Activated T-cell treated with anti-CD3 and anti-CD28 coated beads, Interleukin-2, amount 50 U/mL, for 4 hours (primary cell): ENCODE measurements around the gene HLTF. TPM values are rescaled to one million over a fixed set of nuclear protein-coding genes. Genes with fewer than 3 reads are reported as not detected.

Source experiments
- ATAC-seq, 2 donors: fragments of 200-7000 bp; cut with Tn5 transposase; one replicate each; pipeline ENCODE4 v1.10.0; 2021
- DNase-seq: peaks from one replicate; pipeline ENCODE4 v3.0.0-alpha.2; 2020
- H3K27me3 Mint-ChIP-seq: one replicate; pipeline ENCODE4 v1.8.0; 2021; ENCODE audit warnings: low read depth, mixed read lengths
- H3K36me3 Mint-ChIP-seq: one replicate; pipeline ENCODE4 v1.8.0; 2022; ENCODE audit warnings: mixed read lengths; ENCODE audit not compliant: insufficient read depth
- H3K4me1 Mint-ChIP-seq: one replicate; pipeline ENCODE4 v1.8.0; 2021; ENCODE audit warnings: low read depth, mixed read lengths
- H3K4me3 Mint-ChIP-seq: one replicate; pipeline ENCODE4 v1.8.0; 2021; ENCODE audit warnings: mild to moderate bottlenecking, moderate library complexity, mixed read lengths
- H3K9me3 Mint-ChIP-seq: one replicate; pipeline ENCODE4 v1.8.0; 2021; ENCODE audit warnings: mixed read lengths
- total RNA-seq, 3 donors: library from RNA; stranded (reverse); gene quantifications; one replicate each; pipeline ENCODE4 v1.2.1, GENCODE V29; 2021

Gene HLTF
- total RNA-seq, 3 donors from 2014 or later: 13.2 to 14.2 (median 13.6) TPM

GRCh38 chr3:149058602-149059001 is 27.7 kb downstream of the HLTF start:
- H3K36me3 Mint-ChIP-seq: peaks cover 40% of the 10 kb centered on the region

DNA sequence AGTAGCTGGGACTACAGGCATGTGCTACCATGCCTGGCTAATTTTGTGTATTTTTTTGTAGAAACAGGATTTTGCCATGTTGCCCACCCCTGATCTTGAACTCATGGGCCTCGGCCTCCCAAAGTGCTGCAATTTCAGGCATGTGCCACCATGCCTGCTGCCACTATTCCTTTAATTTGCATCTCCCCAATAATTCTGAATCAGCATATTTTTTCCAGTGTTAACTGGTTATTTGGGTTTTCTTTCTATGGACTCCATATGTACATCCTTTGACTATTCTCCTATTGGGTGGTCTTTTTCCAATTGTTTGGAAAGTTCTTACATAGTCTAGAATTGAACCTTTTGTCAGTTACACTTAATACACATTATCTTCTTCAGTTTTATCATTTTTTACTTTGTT is 28.1 kb downstream of the HLTF start:
- H3K4me3 Mint-ChIP-seq: no peak overlapping the region
- DNase-seq (no peak), ATAC-seq (no peak)
- peaks cover 42% of the 10 kb centered on the region for H3K36me3 Mint-ChIP-seq
- no peaks in the 10 kb centered on the region for H3K9me3 Mint-ChIP-seq
- H3K4me1 Mint-ChIP-seq: no peaks in the 10 kb centered on the region
- no peaks in the 10 kb centered on the region for H3K27me3 Mint-ChIP-seq

More at GRCh38 chr3:149058602-149059001, 27.7 kb downstream of the HLTF start:
- no peak overlapping the region for H3K4me3 Mint-ChIP-seq
- no peaks in the 10 kb centered on the region for H3K9me3 Mint-ChIP-seq
- no peaks in the 10 kb centered on the region for H3K27me3 Mint-ChIP-seq
- no peak for ATAC-seq
- no peaks in the 10 kb centered on the region for H3K4me1 Mint-ChIP-seq
- DNase-seq: no peak

GRCh38 chr3:149055575-149055974 is 30.8 kb downstream of the HLTF start:
- H3K36me3 Mint-ChIP-seq: peaks cover 51% of the 10 kb centered on the region

DNA sequence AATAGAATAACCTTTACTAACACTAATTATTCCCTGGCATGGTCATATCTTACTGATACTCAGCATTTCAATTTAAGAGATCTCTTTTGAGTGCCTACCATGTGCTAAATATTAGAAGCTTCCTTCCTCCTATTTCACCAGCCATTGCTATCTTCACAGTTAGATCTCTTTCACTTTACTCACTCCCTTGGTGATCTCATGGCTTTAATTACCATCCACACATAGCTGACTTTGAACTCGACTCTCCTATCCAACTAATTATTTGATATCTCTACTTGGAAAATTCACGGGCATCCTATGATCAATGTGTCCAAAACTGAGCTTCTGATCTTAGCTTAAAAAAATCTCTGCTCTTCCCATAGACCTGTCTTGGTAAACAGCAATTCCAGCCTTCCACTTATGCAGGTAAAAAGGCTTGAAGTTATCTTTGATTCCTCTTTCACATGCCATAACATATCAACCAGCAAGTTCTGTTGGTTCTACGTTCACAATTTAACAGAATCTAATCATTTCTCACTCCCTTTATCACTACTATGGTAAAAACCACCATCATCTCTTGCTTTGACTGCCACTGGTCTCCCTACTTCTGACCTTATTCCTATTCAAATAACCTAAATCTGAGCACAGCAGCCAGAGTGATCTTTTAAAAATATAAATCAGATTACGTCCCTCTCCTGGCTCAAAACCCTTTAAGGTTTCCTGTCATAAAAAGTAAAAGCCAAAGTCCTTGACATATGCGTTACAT is 41.8 kb downstream of the HLTF start:
- peaks cover 20% of the 10 kb centered on the region for H3K4me1 Mint-ChIP-seq
- no peaks in the 10 kb centered on the region for H3K9me3 Mint-ChIP-seq
- H3K4me3 Mint-ChIP-seq: no peak overlapping the region
- H3K27me3 Mint-ChIP-seq: no peaks in the 10 kb centered on the region
- ATAC-seq (no peak), DNase-seq (no peak)
- H3K36me3 Mint-ChIP-seq: peaks cover 19% of the 10 kb centered on the region

More at GRCh38 chr3:149055575-149055974, 30.8 kb downstream of the HLTF start:
- Mint-ChIP-seq H3K27me3 (no peaks in the 10 kb centered on the region), H3K4me1 (no peaks in the 10 kb centered on the region), H3K4me3 (no peak overlapping the region), H3K9me3 (no peaks in the 10 kb centered on the region)
- ATAC-seq (no peak), DNase-seq (no peak)

DNA sequence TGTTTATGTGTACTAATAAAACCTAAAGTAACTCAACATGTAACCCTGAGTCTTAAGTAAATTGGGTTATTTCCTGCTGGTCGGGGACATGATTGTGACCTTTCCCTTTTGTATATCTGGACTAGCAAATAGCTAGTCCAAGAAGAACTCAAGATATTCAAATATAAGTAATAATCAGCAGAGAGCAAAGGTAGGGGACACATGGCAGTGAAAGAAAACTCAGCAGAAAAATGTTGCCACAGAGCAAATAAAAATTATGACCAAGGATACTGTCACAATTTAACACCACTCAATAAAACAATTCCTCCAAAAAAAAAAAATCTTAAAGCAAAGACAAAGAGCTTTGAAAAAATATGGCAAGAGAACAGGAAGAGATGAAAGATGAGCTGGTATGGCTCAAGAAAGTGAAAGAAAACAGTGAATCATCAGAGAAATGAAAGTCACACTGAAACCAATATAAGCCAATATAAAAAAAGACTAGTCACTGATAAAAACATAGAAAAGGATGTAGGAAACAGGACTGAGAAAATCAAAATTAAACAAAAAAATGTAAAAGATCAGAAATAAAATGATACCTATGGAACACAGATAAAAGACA is 43.4 kb downstream of the HLTF start:
- DNase-seq (no peak), ATAC-seq (peak; percentile 65 to 86)
- peaks cover 22% of the 10 kb centered on the region for H3K36me3 Mint-ChIP-seq
- no peaks in the 10 kb centered on the region for H3K9me3 Mint-ChIP-seq
- no peaks in the 10 kb centered on the region for H3K27me3 Mint-ChIP-seq
- H3K4me1 Mint-ChIP-seq: peaks cover 20% of the 10 kb centered on the region
- no peak overlapping the region for H3K4me3 Mint-ChIP-seq

GRCh38 chr3:149038322-149038721 is 48.0 kb downstream of the HLTF start:
- Mint-ChIP-seq H3K36me3 (peaks cover 11% of the 10 kb centered on the region), H3K4me1 (peaks cover 12% of the 10 kb centered on the region), H3K4me3 (no peak overlapping the region), H3K9me3 (no peaks in the 10 kb centered on the region), H3K27me3 (no peaks in the 10 kb centered on the region)
- ATAC-seq (no peak), DNase-seq (no peak)

DNA sequence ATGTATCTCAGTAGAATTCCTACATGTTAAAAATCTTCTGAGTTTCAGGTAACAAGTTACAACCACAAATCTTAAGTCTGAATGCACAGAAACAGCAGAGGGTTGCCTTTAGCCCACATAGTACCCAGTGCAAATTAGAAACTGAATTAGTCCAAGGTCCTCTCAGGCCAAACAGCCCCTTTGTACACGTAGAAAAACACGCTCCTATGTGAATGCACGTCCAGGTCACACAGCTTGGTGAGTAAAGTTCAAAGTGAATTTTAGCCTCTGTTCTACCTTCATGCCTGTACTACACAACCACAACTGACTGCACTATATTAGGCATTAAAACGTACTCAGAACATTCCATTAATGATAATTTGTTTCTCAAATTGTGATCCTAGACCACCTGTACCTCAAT is 48.6 kb downstream of the HLTF start:
- peaks cover 11% of the 10 kb centered on the region for H3K36me3 Mint-ChIP-seq
- H3K9me3 Mint-ChIP-seq: no peaks in the 10 kb centered on the region
- H3K4me1 Mint-ChIP-seq: peaks cover 6% of the 10 kb centered on the region
- no peak for DNase-seq
- no peak overlapping the region for H3K4me3 Mint-ChIP-seq
- no peaks in the 10 kb centered on the region for H3K27me3 Mint-ChIP-seq
- no peak for ATAC-seq

- Mint-ChIP-seq H3K36me3 (peaks cover 10% of the 10 kb centered on the region), H3K4me1 (no peaks in the 10 kb centered on the region), H3K4me3 (no peak overlapping the region), H3K27me3 (no peaks in the 10 kb centered on the region), H3K9me3 (no peaks in the 10 kb centered on the region)
- DNase-seq (no peak), ATAC-seq (no peak)
Measured at GRCh38 chr3:149031096-149031495, 55.2 kb downstream of the HLTF start.

DNA sequence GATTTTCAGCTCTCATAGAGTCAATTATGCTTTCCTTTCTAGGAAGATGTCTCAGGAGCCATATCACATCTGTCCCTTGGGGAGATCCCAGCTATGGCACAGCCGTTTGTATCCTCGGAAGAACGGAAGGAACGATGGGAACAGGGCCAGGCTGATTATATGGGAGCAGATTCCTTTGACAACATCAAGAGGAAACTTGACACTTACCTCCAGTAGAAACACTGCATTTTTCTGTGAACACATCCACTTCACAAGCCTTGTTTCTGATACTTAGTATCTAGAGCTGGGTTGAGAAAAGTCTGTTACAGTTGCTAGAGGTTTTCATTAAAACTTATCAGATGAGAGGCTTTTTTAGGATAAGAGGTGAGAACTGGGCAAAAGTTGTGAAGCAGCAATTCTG is 59.6 kb downstream of the HLTF start:
- H3K36me3 Mint-ChIP-seq: peaks cover 35% of the 10 kb centered on the region
- no peak overlapping the region for H3K4me3 Mint-ChIP-seq
- no peak for ATAC-seq
- no peaks in the 10 kb centered on the region for H3K4me1 Mint-ChIP-seq
- peaks cover 6% of the 10 kb centered on the region for H3K9me3 Mint-ChIP-seq
- no peaks in the 10 kb centered on the region for H3K27me3 Mint-ChIP-seq
- DNase-seq: no peak

DNA sequence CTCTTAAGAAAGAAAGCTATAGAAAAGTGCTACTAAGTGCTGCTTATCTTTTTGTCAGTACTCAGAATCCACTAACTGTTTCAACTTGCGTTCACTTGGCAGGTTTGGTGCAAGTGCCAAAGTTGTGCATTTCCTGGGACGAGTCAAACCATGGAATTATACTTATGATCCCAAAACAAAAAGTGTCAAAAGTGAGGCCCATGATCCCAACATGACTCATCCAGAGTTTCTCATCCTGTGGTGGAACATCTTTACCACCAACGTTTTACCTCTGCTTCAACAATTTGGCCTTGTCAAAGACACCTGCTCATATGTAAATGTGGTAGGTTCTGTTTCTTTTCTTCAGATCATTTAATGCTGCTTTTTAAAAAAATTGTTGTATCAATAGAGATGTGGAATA is 62.4 kb downstream of the HLTF start:
- peaks cover 44% of the 10 kb centered on the region for H3K36me3 Mint-ChIP-seq
- no peaks in the 10 kb centered on the region for H3K27me3 Mint-ChIP-seq
- ATAC-seq (no peak), DNase-seq (no peak)
- peaks cover 6% of the 10 kb centered on the region for H3K9me3 Mint-ChIP-seq
- peaks cover 16% of the 10 kb centered on the region for H3K4me1 Mint-ChIP-seq
- H3K4me3 Mint-ChIP-seq: no peak overlapping the region

GRCh38 chr3:149021830-149022229 is 64.5 kb downstream of the HLTF start:
- Mint-ChIP-seq H3K27me3 (no peaks in the 10 kb centered on the region), H3K4me1 (peaks cover 25% of the 10 kb centered on the region), H3K36me3 (peaks cover 44% of the 10 kb centered on the region), H3K4me3 (no peak overlapping the region), H3K9me3 (peaks cover 6% of the 10 kb centered on the region)
- DNase-seq (no peak), ATAC-seq (no peak)

- H3K36me3 Mint-ChIP-seq: peaks cover 44% of the 10 kb centered on the region
- H3K4me3 Mint-ChIP-seq: no peak overlapping the region
- no peak for DNase-seq
- peak; percentile 37 to 67 for ATAC-seq
- peaks cover 6% of the 10 kb centered on the region for H3K9me3 Mint-ChIP-seq
- no peaks in the 10 kb centered on the region for H3K27me3 Mint-ChIP-seq
- peaks cover 30% of the 10 kb centered on the region for H3K4me1 Mint-ChIP-seq
Measured at GRCh38 chr3:149020839-149021252, 65.5 kb downstream of the HLTF start.

- H3K4me3 Mint-ChIP-seq: no peak overlapping the region
- peaks cover 35% of the 10 kb centered on the region for H3K4me1 Mint-ChIP-seq
- peak; percentile 25 to 55 for ATAC-seq
- H3K27me3 Mint-ChIP-seq: no peaks in the 10 kb centered on the region
- peaks cover 6% of the 10 kb centered on the region for H3K9me3 Mint-ChIP-seq
- H3K36me3 Mint-ChIP-seq: peaks cover 48% of the 10 kb centered on the region
- DNase-seq: no peak
Measured at GRCh38 chr3:149020196-149020838, 66.0 kb downstream of the HLTF start.

DNA sequence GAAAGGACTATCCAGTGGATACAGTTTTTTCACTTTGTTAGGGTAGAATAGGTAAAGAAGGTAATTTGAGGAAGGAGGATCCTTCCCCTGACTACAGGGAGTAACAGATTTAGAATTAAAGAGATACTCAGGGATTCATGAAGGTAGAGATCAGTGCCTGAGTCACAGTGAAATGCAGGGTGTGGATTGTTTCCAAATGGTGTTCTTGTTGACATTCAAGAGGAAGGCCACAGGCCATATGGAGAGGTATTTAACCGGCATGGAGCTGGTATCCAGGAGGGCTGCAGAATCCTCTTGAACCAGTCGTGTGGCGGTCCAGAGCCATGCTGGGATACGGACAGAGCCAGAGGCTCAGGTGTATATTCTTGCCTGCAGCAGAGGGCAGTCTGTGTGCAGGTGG is 66.8 kb downstream of the HLTF start:
- ATAC-seq (no peak), DNase-seq (no peak)
- Mint-ChIP-seq H3K36me3 (peaks cover 47% of the 10 kb centered on the region), H3K4me3 (no peak overlapping the region), H3K27me3 (no peaks in the 10 kb centered on the region), H3K4me1 (peaks cover 37% of the 10 kb centered on the region), H3K9me3 (peaks cover 1% of the 10 kb centered on the region)

GRCh38 chr3:149018247-149018646 is 68.1 kb downstream of the HLTF start:
- DNase-seq: no peak
- peaks cover 46% of the 10 kb centered on the region for H3K36me3 Mint-ChIP-seq
- no peaks in the 10 kb centered on the region for H3K9me3 Mint-ChIP-seq
- H3K4me3 Mint-ChIP-seq: no peak overlapping the region
- no peak for ATAC-seq
- no peaks in the 10 kb centered on the region for H3K27me3 Mint-ChIP-seq
- peaks cover 40% of the 10 kb centered on the region for H3K4me1 Mint-ChIP-seq
